HG02970 (cell line): ENCODE results near the gene DHH.

ENCODE experiments used
- ATAC-seq: cut with Tn5 transposase; IDR thresholded peaks from one replicate; pipeline ENCODE4 v1.9.1; 2021; ENCODE audit warnings: mild to moderate bottlenecking, moderate library complexity, moderate number of reproducible peaks; ENCODE audit not compliant: unreplicated experiment, low FRiP score

The DHH gene

DNA sequence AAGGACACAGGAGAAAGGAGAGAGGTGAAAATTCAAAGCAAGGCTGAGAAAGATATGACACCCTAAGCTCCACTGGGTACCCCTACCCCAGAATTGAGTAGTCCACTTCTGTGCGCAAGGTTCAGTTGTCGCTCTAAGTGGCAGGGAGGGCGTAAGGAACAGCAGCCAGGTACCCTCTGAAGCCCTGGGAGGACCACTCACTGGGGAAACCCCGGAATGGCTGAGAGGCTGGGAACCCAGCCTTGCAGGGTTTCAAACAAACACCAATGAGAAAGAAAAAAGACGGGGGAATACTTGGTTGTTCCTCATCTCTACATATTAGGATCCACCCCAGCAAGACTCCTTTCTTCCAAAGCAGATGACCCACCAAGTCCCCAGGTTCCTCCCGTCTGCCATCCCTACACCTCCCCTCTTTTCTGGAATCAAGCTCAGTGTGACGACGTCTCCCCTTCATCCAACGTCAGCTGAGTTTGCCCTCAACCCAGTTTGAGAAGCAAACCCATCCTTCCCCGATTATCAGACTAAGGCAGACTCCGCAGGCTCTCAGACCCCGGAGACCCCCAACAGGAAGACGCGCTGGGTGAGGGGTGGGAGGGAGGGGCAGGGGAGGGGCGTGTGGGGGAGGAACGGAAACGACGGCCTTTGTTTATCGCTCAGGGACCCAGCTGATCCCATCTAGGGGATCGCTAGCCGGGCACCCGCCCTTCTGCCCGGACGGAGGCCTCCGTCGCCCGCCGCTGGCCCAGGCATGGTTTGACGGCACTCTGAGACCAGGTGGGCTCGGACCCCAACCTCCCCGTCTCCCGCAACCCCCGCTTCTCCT lies 15.3 kb upstream of the DHH start:
- ATAC-seq, result no peak

DNA sequence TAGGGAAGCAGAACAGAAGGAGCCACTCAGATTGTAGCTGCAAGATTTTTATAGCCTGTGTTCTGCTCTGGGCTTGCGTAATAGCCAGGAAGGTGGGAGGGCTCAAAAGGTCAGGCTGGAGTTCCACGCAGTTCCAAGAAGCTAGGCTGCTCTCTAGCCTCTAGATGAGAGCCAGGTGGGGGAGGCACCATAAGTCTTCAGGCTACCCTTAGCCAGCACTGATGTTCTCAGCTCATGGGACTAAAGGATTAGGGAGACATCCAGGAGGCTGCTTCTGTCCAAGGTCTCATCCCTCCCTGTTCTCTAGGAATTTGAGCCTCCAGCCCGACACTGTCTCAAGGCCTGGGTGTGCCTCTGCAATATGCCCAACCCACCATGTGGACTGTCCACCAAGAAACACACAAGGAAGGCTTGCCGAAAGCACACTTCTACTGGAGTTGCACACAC lies 14.4 kb upstream of the DHH start:
- no peak for ATAC-seq

DNA sequence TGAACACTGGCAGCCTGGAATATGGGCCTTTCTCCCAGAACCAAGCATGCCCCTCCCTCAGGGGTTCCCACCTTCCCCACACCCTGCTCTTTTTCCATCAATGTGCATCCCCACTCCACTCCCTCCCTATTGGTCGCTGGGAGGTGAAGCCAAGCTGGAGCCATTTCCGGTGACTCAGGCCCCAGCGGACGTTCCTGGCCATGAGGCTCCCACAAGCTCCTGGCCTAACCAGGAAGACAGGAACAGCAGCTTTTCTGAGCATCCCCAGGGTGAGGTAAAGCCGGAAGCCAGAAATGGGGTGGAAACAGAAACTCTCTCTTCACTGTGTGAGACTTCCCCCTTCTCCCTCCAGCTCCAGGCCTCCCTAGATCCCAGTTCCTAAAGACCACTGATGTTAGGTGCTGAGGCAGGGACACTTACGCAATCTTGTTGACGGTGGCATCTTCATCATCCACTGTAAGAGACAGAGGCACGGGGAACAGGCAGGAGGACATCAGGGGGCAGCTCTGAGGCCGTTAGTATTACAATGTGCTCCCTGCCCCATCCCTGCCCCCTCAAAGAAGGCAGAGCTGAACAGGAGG lies 11.0 kb upstream of the DHH start:
- no peak for ATAC-seq

DNA sequence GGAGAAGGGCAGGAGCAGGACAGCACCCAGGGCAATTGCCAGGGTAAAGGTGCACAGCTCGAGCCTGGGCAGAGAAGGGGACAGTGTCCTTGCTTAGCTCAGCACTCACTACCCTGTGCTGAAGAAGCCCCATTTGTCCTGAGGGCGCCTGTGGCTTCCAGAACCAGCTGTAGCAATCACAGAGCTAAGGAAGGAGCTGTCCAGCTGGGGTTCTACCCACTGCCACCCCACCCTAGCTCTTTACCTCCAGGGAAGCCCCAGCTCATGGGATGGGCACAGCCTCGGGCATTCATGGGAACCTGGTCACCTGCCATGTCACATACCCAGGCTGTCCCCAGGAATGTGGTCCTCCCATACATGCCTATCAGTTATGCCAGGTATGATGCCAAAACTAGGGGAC lies 10.2 kb upstream of the DHH start:
- no peak for ATAC-seq

DNA sequence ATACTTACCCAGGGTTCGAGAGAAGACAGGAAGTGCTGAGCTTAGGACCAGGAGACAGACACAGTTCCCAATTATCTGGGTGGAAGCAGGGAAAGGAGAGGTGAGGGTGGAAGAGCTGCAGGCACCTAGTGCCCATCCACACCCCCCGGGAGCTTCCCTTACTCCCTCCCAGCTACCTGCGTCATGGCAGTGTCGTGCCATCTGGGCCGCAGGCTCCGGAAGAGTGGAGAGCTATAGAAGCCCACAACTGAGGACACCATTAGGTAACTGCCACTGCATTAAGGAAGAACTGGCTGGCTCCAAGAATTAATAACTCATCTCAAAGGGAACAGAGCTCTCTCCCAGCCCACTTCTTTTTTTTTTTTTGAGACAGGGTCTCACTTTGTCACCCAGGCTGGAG lies 5.8 kb upstream of the DHH start:
- no peak for ATAC-seq

DNA sequence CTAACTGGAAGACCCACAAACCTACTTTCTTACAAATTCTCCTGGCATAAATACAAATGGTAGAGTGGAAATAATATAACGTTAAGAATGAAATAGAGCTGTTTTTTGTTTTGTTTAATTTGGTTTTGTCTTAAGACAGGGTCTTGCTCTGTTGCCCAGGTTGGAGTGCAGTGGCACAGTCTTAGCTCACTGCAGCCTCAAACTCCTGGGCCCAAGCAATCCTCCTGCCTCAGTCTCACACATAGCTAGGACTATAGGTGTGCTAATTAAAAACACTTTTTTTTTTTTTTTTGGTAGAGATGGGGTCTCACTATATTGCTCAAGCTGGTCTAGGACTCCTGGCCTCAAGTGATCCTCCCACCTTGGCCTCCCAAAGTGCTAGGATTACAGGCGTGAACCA lies 4.1 kb upstream of the DHH start:
- no peak for ATAC-seq

DNA sequence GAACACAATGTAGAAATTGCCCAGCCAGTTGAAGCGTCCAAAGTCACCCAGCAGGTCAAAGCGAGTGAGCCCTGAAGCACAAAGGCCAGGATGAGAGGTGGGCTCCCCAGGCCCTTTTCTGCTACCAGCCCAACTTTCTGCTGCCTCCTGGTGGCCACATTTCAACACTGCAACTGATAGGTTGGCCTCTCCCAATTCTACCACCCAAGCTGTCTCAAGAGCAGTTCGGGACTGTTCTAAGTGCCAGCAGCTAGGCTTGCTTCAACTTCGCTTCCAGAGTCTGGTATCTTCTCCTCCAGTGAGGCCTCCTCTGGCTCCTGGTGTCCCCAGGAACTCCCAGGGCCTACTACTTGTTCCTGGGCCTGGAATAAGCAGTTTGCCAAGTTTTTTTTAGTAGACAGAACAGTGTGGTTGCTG lies 3.4 kb upstream of the DHH start:
- no peak for ATAC-seq

DNA sequence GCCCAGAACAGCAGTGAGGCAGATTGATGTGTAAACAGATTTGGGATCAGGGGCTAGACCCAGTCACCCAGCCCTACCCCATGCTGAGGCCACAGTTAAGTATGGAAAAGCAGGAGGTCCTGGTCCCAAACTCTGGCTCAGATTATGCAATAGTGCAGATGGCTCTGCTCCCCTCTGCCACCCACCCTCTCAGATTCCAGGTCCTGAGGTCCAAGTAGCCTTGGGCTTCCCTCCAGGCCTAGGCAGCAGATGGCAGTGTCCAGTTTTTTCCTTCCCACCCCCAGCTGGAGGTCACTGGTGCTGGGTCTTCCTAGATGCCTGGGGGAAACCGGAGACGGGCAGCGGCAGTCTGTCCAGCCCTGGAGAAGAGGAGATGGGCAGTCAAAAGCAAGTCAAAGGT lies 2.8 kb upstream of the DHH start:
- no peak for ATAC-seq

DNA sequence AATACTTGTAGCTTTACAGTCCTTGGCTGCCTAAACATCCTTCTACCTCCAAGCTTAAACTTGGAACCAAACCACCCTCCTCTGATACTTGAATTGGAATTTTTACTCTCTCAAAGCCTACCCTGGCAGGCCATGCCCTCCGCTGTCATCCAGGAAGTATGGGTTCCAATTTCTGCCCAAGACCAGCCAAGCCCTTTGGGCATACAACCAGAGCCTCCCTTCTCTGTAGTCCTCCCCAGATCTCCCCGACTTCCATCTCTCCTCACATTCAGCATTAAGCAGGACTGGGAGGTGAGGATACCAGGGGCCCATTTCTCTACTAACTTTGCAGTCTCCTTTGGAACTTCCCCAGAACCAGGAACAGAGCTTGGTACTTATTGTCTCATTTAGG lies 369 bp upstream of the DHH start:
- no peak for ATAC-seq

DNA sequence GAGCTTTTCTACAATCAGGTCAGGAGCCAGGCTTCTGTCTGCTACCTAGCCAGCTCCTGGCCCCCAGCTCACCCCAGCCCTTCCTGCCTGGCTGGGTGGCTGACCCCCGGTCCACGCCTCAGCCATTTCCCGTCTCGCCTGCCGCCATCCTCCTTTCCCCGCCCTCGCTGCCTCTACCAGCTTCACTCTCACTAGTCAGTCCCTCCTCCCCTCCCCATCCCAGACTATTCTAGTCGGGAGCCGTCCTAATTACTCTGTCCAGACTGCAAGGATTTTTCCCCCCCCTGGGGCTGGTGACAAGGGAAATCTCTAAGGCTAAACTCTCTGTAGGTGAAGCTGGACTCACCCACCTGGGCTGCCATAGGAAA lies 825 bp downstream of the DHH start:
- ATAC-seq, result no peak

DNA sequence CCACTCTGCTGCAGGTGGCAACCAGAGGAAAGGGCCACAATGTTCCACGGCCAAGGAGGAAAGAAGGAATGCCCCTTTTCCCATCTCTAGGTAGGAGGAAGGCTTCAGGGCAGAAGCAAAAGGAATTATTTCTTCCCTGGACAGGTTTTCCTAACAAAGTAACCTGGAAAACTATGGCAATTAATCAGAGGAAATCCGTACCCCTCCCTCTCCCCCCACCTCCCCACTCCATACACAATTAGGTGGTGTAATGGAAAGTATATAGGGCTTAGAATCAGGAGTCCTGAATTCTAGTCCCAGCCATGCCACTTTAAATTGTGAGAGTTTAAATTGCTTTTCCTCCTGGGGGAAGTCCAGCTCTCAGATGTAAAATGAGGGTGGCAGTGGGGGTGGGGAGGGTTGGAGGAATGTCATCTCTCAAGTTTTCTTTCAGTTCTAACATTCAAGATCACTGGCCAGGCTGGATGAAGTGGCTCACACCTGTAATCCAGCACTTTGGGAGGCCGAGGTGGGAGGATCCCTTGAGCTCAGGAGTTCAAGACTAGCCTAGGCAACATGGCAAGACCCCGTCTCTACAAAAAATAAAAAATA lies 1.7 kb downstream of the DHH start:
- ATAC-seq, result no peak

DNA sequence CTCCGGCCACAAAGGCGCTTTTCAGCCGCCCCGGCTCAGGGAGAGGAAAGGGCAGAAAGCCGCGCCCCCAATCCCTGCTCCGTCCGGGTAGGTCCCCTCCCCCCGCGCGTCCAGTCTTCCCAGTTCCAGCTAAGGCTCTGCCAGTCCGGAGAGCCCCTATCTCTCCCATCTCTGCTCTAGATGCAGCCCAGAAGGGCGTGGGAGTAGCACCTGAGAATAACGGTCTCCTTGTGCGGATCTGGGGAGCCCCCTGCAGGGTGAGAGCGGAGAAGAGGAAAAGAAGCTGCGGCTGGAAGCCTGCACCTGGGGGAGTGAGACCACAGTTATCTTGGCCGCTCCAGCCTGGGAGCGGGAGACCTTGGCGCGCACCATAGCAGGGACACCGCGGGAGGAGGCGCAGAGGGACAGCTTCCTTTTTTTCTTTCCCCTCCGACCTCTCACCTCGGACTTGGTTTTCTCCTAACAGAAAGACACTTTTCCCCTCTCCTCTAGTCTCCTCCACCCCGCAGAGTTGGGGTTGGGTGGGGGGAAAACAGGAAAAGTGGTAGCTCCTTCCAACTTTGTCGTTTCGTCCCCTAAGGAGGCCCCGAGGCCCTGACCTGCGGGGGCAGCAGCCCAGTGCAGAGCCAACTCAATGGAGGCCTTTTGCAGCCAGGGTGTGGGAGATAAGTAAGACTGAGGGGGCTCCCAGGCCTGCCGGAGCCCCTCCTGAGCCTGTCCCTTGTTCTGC lies 2.4 kb downstream of the DHH start:
- no peak for ATAC-seq

DNA sequence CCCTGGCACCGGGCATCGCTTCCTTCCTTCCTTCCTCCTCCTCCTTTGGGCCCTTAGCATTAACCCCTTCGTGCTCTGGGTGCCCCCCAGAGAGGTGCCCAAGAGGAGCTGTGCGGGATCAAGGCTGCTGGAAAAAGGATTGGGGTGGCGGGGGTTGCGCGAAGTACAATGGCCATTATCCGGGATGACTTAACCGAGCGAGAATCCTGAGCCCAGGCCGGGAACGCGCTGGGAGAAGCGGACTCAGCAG lies 2.8 kb downstream of the DHH start:
- ATAC-seq, result no peak

DNA sequence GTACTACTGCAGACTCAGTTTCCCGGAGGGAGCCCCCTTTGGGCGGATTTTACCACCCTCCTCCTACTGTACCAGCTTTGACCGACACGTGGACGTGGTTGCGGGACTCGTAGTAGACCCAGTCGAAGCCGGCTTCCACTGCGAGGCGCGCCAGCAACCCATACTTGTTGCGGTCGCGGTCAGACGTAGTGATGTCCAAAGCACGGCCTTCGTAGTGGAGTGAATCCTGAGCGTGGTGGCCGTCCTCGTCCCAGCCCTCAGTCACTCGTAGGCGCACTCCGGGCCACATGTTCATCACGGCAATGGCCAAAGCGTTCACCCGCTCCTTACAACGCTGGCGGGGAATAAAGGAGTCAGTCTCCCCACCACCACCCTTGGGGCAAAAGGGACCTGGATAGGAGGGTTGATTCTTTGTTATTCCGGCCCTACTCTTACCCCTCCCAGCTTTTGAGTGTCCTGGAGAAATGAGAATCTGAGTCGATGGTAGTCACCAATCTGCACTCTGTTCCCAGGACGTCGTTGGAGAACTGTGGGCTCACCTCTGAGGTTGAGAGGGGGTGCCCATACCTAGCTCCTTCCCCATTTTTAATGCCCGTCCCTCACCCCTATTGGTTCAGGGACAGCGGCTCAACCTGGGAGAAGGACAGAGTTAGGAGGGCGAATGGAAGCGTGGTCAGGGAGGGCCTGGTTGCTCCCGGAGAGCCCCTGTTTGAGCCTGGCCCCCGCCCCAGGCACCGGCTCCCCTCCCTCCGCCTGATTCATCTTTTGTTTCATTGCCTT lies 3.4 kb downstream of the DHH start:
- no peak for ATAC-seq

DNA sequence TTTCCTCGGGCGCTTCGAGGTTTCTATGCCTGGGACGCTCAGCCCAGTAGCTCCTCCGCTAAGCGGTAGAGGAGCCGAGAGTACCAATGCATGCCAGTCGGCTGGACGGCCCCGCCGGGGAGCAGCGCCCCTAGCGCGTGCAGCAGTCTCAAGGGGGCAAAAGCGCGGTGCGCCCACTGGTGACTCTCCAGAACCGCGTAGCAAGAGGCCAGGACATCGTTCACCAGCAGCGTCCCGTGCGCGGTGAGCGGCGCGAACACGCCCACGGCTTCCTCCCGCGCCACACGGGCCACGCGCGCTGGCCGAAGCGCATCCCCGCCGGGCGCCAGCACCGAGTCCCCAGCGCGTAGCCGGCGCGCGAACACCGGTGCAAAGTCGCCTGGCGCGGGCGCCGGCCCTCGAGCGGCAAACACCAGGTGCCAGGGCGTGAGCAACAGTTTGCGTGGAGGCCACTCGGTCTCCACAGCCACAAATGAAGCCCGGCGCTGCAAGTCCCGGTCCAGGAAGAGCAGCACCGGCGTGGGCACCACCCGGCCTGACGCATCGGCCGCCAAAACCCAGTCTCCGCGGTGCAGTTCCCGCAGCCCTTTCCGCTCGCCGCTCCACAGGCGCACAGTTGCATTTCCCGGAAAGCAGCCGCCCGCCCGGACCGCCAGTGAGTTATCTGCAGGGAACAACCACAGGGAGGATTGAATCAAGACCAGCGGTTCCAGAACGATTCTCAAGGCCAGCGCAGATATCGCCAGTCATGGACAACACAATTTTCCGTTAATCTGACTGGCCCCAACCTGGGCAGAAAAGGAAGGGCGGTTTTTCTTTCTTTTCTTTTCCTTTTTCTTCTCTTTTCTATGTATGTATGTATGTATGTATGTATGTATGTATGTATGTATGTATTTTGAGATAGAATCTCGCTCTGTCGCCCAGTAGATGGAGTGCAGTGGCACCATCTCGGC lies 4.5 kb downstream of the DHH start:
- ATAC-seq, result no peak

DNA sequence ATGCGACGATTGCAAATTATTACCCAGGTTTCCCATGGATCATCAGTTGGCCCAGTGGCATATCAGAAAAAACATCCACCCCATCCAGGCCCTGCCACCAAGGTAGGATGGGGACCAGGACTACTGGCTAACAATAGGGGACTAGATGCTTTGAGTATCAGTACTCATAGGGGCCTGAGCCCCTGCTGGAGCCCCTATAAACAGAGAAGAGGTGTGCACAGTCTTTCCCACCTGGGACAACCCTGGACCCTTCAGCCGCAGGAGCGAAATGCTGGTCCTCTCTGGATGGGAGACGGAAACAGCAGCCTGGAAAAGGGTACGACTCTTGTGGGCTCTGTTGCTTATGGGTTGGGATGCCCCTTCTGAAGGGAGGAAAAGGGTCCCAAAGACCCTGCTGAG lies 5.7 kb downstream of the DHH start:
- ATAC-seq, result no peak

DNA sequence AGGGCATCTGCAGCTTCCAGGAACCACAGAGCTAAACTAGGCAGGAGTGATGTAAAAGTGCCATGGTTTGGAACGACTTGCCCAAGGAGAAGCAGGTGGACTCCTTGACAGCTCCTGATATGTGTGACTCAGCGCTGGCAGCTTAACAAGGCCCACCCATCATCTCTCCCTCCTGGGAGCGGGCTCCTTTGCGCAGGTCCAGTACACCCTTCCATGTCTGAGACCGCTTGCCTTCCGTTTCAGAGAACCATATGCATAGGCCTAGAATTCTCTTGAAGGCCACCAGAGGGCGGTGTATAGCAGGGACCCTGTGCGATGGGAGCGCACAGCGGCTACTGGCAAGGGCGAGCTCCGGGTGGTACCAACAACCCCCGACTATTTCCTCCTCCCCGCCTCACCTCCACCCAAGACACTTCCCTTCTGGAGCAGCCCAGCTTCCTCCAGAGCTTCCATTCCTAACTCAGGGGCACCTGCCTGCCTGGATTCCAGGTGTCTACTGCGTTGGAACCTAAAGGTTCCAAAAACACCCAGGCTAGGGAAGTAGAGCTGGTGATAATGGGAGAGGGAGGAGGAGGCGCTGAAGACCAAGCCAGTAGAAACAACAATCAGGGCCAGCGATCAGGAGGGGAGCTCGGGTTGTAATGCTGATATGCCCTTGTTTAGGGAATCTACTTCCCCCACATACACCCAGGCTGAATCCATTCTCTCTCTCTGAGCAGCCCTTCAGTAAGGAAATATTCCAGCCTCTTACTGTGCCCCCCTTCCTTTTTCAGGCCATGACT lies 6.3 kb downstream of the DHH start:
- ATAC-seq, result no peak

DNA sequence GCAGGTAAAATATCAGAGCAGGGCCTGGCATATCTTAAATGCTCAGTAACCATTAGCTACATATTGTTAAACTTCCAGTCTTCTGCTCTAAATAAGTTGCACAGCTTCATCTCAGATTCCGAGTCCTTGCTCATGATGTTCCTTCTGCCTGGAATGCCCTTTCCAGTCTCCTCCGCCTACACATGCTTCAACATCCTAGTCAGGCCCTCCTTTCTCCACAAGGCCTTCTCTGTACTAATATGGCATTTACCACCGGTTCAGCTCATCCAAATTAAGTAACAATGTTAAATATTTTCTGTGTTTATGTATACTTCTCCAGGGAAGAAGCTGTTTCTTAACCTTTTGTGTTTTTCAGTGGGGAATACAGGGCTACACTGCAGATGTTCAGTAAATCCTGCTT lies 8.5 kb downstream of the DHH start:
- no peak for ATAC-seq

DNA sequence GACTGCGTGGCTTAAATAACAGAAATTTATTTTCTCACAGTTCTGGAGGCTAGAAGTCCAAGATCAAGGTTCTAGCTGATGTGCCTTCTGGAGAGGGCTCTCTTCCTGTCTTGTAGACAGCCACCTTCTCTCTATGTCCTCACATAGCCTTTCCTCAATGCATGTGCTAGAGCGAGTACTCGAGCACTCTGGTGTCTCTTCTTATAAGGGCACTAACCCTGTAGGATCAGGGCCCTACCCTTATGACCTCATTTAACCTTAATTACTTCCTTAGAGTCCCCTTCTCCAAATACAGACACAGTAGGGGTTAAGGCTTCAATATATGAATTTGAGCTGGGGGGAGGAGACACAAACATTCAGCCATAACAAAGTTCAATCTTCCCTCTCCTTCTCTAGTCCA lies 10.2 kb downstream of the DHH start:
- no peak for ATAC-seq
